C4-2B (cell line): Measurements from ENCODE around the gene DST.
"Not testable (repeated sequence)": the region's sequence is repeated elsewhere in the genome, so short reads cannot be mapped to it uniquely, and the experiment has no call there.

ENCODE experiments used
- H3K27ac ChIP-seq: fragments of 450-650 bp; 2 replicates; pipeline ENCODE4 v1.5.1; 2017
- CTCF ChIP-seq: fragments of 450-650 bp; conservative IDR thresholded peaks from 2 replicates; pipeline ENCODE4 v1.5.1; 2017; ENCODE audit warnings: mild to moderate bottlenecking
- ZFX ChIP-seq: fragments of 450-650 bp; IDR thresholded peaks from 2 replicates; pipeline ENCODE4 v1.6.1; 2017

DST gene

DNA sequence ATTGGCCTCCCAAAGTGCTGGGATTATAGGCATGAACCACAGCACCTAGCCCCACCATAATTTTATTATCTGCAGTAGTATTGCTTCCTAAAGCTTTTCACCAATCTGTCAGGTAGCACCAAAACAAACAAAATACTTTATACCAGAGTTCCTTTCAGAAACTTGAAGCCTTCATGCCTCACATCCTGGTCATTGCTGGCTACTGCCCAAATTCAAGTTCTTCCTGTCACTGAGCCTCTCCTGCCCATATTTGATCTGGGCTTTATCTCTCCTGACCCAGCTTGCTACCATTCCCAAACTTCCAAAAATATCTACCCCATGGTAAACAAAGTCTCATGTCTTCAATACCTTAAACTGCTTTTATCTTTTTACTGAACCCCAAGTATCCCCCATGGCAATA lies 34.9 kb upstream of the DST start:
- H3K27ac ChIP-seq = peak overlapping the region; percentile 35; the same call in 1 of the 2 replicates

DNA sequence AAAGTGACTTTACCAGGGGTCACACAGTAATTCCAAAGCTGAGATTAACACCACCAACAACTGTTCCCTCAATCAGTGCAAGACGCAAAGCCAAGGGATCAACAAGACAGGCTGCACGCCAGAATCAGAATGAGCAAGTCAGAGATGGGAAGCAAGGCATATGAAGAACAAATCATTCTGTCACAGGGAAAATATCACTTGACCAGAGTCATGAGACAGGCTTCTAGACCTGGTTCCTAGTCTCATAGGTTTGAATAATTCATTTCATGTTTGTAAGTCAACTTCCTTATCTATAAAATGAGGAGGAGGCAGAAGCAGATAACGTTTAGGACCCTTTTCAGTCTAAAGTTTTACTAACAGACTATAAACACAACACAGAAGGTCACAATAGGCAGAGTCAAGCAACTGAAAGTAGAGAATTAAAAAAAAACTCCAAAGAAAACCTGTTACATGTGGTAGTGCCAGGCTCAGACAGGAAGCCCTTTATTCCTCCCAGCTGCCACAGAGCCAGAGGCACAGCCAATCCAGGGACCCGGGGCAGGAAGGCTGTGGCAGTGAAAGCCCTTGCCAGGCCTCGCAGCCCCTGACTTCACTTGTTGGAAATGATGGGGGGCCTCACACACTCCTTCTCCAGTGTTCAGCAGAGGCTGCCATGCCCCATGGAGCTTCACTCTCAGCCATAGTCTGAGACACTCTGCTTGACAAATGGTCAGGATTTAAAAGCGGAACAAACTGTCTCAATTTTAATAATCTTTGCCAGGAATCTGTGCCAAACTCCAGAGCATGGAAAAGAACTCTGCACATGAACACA lies 29.2 kb upstream of the DST start:
- H3K27ac ChIP-seq = no peak overlapping the region
- TF ChIP-seq ZFX = no peak

More for the DNA sequence above, 34.9 kb upstream of the DST start:
- no peak for TF ChIP-seq CTCF
- no peak for TF ChIP-seq ZFX

DNA sequence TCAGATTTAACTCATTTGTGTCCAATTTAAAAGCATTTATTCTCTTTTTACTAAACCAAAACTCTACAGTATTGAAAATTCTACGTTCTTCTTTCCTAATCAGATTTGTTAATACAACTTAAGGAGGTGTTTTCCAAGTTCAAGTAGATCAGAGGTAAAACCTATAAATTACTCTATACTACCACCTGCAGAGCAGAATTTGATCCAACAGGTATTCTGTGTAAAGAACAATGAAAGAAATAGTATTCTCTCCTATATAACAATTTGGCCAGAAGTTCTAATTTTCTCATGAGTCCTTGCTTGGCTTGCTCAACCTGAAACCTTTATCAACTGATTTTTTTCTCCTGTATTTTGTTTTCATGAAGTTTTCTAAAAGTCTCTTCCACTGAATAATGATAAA lies 28.5 kb upstream of the DST start:
- H3K27ac ChIP-seq = no peak overlapping the region
- TF ChIP-seq CTCF = peak; percentile 45
- no peak for TF ChIP-seq ZFX

DNA sequence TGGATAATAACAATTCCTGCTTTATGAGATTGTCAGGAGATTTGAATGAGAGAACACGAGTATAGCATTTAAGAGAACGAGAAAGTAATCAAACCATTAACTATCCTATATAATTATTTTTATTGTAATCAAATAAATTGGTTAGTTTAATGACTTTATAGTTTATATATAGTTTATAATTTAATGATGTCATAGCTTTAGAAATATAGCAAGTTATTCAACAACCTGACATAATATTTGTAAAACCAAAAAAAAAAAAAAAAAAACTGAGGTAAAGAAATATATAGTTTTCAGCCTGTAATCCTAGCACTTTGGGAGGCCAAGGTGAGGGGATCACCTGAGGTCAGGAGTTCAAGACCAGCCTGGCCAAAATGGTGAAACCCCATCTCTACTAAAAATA lies 26.4 kb upstream of the DST start:
- TF ChIP-seq ZFX (no peak), CTCF (no peak)
- H3K27ac ChIP-seq = no peak overlapping the region

DNA sequence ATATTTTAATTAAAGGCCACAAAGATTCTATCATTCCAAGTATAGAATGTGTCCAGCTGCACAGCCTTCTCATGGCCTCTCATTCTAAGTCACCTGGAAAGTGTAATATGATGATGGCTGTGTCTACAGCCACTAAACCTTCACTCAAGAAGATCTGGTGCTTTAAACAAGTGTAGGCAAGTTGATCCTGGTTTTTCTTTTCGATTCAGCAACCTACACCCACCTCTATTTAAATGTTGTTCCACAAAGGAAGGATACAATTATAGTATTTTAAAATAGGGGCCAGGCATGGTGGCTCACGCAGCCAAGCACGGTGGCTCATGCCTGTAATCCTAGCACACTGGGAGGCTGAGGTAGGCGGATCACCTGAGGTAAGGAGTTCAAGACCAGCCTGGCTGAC lies 25.5 kb upstream of the DST start:
- TF ChIP-seq CTCF (no peak), ZFX (no peak)
- H3K27ac ChIP-seq = no peak overlapping the region

DNA sequence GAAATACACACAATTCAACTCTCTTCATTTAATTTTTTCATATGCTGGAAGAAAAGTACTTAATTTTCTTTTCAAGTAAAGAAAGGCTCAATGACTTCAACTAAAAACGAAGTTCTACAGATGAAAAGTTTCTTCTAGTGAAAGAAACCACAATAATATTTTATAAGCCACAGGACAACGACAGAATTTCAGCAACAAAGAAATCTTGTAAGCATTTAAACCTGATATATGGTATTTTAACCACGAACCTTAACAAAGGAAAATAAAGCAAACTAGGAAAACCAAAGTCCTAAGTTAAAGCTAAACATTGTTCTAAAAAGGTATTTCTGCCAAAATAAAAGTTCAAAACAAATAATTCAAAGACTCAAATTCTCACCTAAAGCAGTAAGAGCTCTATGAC lies 24.6 kb upstream of the DST start:
- no peak overlapping the region for H3K27ac ChIP-seq
- TF ChIP-seq CTCF (no peak), ZFX (no peak)

- H3K27ac ChIP-seq = no peak overlapping the region
- TF ChIP-seq ZFX (no peak), CTCF (no peak)
Measured at GRCh38 chr6:56664029-56664428, 21.3 kb upstream of the DST start.

DNA sequence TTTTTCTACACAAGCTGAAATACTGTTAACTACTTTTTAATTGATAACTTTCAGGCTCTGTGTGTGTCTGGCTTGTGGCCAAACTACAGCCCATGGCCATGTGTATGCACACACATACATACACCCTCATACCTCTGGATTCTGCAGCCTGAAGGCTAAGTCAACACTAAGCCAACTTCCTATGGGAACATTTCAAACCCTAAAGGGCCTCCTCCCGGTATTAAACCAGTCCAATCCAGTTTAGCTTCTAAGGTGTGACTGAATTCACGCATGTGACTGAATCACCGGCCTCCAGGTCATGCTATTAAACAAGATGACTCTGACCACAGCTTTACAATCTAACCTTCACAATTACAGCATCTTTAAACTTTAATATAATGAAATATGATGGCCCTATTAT lies 20.7 kb upstream of the DST start:
- no peak overlapping the region for H3K27ac ChIP-seq
- TF ChIP-seq CTCF (no peak), ZFX (no peak)

GRCh38 chr6:56661338-56661737 lies 18.6 kb upstream of the DST start:
- H3K27ac ChIP-seq = not testable (repeated sequence)
